ENCODE results near the gene FXYD7. TPM values are rescaled to one million over a fixed set of nuclear protein-coding genes. Genes with fewer than 3 reads are reported as not detected.

The FXYD7 gene
- total and polyA plus RNA-seq, 2 of the 13 experiments (the other 11 are each of a cell fraction or from before 2014, with no cell fraction given): 0.55 TPM; not detected in 1

DNA sequence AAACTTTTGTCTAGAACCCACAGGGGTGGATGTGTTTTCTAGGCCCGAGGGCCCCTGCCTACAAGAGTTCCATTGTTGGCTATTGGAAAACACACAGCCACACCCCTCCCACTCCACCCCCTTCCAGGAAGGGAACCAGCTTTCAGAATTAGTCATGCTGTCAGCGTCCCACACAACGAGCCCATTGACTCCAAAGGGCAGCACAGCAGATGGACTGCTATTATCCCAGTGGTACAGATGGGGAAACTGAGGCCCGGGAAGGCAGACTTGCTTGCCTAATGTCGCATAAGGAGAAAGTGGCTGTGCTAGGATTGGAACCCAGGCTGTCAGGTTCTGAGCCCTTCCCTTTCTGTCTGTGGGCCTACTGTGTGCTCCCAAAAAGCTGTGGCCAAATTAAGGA is 35.5 kb upstream of the FXYD7 start (continued):
- TF ChIP-seq FOXA1 (IDR thresholded peaks at IDR 0.05) (no peak), FOXA1 (CRISPR knock-in tag; IDR thresholded peaks at IDR 0.05) (0 out of 2 replicates have a peak, but pooled peaks have one; percentile 9), ZNF746 (CRISPR knock-in tag; IDR thresholded peaks at IDR 0.05) (peak; percentile 32; the same call in 1 of the 2 replicates), ZNF766 (CRISPR knock-in tag; IDR thresholded peaks at IDR 0.05; ENCODE audit: borderline replicate concordance) (no peak), FOXA3 (CRISPR knock-in tag; IDR thresholded peaks at IDR 0.05) (0 out of 2 replicates have a peak, but pooled peaks have one; percentile 10), HNF4G (IDR thresholded peaks at IDR 0.05; ENCODE audit: borderline replicate concordance, low read depth, low read length) (no peak), HNF4G (CRISPR knock-in tag; IDR thresholded peaks at IDR 0.05; ENCODE audit: borderline replicate concordance, low read depth) (no peak), ZNF792 (CRISPR knock-in tag; IDR thresholded peaks at IDR 0.05) (0 out of 2 replicates have a peak, but pooled peaks have one; percentile 49), CEBPG (CRISPR knock-in tag; IDR thresholded peaks at IDR 0.05) (peak; percentile 13; the same call in 1 of the 2 replicates)
- TF ChIP-seq, protein P1, sequence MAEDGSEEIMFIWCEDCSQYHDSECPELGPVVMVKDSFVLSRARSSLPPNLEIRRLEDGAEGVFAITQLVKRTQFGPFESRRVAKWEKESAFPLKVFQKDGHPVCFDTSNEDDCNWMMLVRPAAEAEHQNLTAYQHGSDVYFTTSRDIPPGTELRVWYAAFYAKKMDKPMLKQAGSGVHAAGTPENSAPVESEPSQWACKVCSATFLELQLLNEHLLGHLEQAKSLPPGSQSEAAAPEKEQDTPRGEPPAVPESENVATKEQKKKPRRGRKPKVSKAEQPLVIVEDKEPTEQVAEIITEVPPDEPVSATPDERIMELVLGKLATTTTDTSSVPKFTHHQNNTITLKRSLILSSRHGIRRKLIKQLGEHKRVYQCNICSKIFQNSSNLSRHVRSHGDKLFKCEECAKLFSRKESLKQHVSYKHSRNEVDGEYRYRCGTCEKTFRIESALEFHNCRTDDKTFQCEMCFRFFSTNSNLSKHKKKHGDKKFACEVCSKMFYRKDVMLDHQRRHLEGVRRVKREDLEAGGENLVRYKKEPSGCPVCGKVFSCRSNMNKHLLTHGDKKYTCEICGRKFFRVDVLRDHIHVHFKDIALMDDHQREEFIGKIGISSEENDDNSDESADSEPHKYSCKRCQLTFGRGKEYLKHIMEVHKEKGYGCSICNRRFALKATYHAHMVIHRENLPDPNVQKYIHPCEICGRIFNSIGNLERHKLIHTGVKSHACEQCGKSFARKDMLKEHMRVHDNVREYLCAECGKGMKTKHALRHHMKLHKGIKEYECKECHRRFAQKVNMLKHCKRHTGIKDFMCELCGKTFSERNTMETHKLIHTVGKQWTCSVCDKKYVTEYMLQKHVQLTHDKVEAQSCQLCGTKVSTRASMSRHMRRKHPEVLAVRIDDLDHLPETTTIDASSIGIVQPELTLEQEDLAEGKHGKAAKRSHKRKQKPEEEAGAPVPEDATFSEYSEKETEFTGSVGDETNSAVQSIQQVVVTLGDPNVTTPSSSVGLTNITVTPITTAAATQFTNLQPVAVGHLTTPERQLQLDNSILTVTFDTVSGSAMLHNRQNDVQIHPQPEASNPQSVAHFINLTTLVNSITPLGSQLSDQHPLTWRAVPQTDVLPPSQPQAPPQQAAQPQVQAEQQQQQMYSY (CRISPR knock-in tag; IDR thresholded peaks at IDR 0.05): no peak
- TF ChIP-seq, protein P2, sequence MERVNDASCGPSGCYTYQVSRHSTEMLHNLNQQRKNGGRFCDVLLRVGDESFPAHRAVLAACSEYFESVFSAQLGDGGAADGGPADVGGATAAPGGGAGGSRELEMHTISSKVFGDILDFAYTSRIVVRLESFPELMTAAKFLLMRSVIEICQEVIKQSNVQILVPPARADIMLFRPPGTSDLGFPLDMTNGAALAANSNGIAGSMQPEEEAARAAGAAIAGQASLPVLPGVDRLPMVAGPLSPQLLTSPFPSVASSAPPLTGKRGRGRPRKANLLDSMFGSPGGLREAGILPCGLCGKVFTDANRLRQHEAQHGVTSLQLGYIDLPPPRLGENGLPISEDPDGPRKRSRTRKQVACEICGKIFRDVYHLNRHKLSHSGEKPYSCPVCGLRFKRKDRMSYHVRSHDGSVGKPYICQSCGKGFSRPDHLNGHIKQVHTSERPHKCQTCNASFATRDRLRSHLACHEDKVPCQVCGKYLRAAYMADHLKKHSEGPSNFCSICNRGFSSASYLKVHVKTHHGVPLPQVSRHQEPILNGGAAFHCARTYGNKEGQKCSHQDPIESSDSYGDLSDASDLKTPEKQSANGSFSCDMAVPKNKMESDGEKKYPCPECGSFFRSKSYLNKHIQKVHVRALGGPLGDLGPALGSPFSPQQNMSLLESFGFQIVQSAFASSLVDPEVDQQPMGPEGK (CRISPR knock-in tag; IDR thresholded peaks at IDR 0.05): peak; percentile 62; the same call in 1 of the 2 replicates
- TF ChIP-seq, protein P3, sequence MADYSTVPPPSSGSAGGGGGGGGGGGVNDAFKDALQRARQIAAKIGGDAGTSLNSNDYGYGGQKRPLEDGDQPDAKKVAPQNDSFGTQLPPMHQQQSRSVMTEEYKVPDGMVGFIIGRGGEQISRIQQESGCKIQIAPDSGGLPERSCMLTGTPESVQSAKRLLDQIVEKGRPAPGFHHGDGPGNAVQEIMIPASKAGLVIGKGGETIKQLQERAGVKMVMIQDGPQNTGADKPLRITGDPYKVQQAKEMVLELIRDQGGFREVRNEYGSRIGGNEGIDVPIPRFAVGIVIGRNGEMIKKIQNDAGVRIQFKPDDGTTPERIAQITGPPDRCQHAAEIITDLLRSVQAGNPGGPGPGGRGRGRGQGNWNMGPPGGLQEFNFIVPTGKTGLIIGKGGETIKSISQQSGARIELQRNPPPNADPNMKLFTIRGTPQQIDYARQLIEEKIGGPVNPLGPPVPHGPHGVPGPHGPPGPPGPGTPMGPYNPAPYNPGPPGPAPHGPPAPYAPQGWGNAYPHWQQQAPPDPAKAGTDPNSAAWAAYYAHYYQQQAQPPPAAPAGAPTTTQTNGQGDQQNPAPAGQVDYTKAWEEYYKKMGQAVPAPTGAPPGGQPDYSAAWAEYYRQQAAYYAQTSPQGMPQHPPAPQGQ (CRISPR knock-in tag; IDR thresholded peaks at IDR 0.05; ENCODE audit: borderline replicate concordance): no peak
- TF ChIP-seq, protein P4, sequence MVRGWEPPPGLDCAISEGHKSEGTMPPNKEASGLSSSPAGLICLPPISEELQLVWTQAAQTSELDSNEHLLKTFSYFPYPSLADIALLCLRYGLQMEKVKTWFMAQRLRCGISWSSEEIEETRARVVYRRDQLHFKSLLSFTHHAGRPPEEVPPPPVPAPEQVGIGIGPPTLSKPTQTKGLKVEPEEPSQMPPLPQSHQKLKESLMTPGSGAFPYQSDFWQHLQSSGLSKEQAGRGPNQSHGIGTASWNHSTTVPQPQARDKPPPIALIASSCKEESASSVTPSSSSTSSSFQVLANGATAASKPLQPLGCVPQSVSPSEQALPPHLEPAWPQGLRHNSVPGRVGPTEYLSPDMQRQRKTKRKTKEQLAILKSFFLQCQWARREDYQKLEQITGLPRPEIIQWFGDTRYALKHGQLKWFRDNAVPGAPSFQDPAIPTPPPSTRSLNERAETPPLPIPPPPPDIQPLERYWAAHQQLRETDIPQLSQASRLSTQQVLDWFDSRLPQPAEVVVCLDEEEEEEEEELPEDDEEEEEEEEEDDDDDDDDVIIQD (CRISPR knock-in tag; IDR thresholded peaks at IDR 0.05; ENCODE audit: low read depth): 0 out of 2 replicates have a peak, but pooled peaks have one; percentile 10
- TF ChIP-seq, protein P5, sequence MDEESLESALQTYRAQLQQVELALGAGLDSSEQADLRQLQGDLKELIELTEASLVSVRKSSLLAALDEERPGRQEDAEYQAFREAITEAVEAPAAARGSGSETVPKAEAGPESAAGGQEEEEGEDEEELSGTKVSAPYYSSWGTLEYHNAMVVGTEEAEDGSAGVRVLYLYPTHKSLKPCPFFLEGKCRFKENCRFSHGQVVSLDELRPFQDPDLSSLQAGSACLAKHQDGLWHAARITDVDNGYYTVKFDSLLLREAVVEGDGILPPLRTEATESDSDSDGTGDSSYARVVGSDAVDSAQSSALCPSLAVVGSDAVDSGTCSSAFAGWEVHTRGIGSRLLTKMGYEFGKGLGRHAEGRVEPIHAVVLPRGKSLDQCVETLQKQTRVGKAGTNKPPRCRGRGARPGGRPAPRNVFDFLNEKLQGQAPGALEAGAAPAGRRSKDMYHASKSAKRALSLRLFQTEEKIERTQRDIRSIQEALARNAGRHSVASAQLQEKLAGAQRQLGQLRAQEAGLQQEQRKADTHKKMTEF (CRISPR knock-in tag; IDR thresholded peaks at IDR 0.05): peak; percentile 31; the same call in 1 of the 2 replicates

All from HepG2 (cell line).